Mesenchymal stem cell (in vitro differentiated cells and primary cell): ENCODE data around the gene PAF1.

Experiments
- DNase-seq: peaks from one replicate; pipeline ENCODE4 v3.0.0-alpha.2; 2013
- H2AFZ ChIP-seq: one replicate; pipeline ENCODE4 v1.6.1; 2013; ENCODE audit warnings: low read depth, mild to moderate bottlenecking, control low read depth, inconsistent platforms, low read length, moderate library complexity
- H2AK5ac ChIP-seq: 2 replicates; pipeline ENCODE4 v1.6.1; 2013; ENCODE audit warnings: low read length, moderate library complexity, mild to moderate bottlenecking, inconsistent platforms; ENCODE audit not compliant: severe bottlenecking
- H2BK120ac ChIP-seq: one replicate; pipeline ENCODE4 v1.6.1; 2013; ENCODE audit warnings: low read depth, mild to moderate bottlenecking, inconsistent platforms, low read length, moderate library complexity
- H2BK12ac ChIP-seq, 2 experiments: one replicate each; pipeline ENCODE4 v1.6.1; 2013; ENCODE audit warnings: inconsistent platforms in 2 of 2, low read length in 2 of 2, mild to moderate bottlenecking in 2 of 2, moderate library complexity in 2 of 2, control low read depth in 1 of 2
- H2BK15ac ChIP-seq: one replicate; pipeline ENCODE4 v1.6.1; 2013; ENCODE audit warnings: mild to moderate bottlenecking, low read depth, inconsistent platforms; ENCODE audit not compliant: poor library complexity, severe bottlenecking
- H2BK5ac ChIP-seq: 2 replicates; pipeline ENCODE4 v1.6.1; 2013; ENCODE audit warnings: low read depth, mild to moderate bottlenecking, low read length, control low read depth, inconsistent platforms; ENCODE audit not compliant: poor library complexity, severe bottlenecking
- H3K14ac ChIP-seq, 2 experiments: one replicate each; pipeline ENCODE4 v1.6.1; 2013; ENCODE audit warnings: inconsistent platforms in 2 of 2, low read length in 2 of 2, control low read depth in 1 of 2, mild to moderate bottlenecking in 1 of 2, moderate library complexity in 1 of 2
- H3K18ac ChIP-seq, 2 experiments: one replicate each; pipeline ENCODE4 v1.6.1; 2013; ENCODE audit warnings: inconsistent platforms in 2 of 2, low read length in 2 of 2, control low read depth in 1 of 2, low read depth in 1 of 2, mild to moderate bottlenecking in 1 of 2
- H3K23ac ChIP-seq, 2 experiments: one replicate each; pipeline ENCODE4 v1.6.1; 2013; ENCODE audit warnings: inconsistent platforms in 2 of 2, low read length in 2 of 2, mild to moderate bottlenecking in 2 of 2, moderate library complexity in 2 of 2, control low read depth in 1 of 2
- H3K27ac ChIP-seq: 2 replicates; pipeline ENCODE4 v1.5.1; 2013; ENCODE audit warnings: mild to moderate bottlenecking, moderate library complexity, low read length, control low read depth, inconsistent platforms; ENCODE audit not compliant: poor library complexity, severe bottlenecking
- H3K27me3 ChIP-seq, 2 experiments: 2 replicates each; pipeline versions ENCODE4 v1.6.1 to v1.7.0; 2013; ENCODE audit warnings: low read length in 2 of 2, mild to moderate bottlenecking in 2 of 2, moderate library complexity in 2 of 2, control low read depth in 1 of 2, inconsistent platforms in 1 of 2; ENCODE audit not compliant: control insufficient read depth in 1 of 2, insufficient read depth in 1 of 2
- H3K36me3 ChIP-seq, 2 experiments: 2 replicates each; pipeline versions ENCODE4 v1.6.1 to v1.7.0; 2013; ENCODE audit warnings: low read length in 2 of 2, control low read depth in 1 of 2, inconsistent platforms in 1 of 2, low read depth in 1 of 2, mild to moderate bottlenecking in 1 of 2; ENCODE audit not compliant: insufficient read depth in 2 of 2, control insufficient read depth in 1 of 2
- H3K4ac ChIP-seq, 2 experiments: one replicate each; pipeline ENCODE4 v1.6.1; 2013; ENCODE audit warnings: inconsistent platforms in 2 of 2, low read length in 2 of 2, mild to moderate bottlenecking in 2 of 2, moderate library complexity in 2 of 2, control low read depth in 1 of 2, low read depth in 1 of 2
- H3K4me1 ChIP-seq: 2 replicates; pipeline ENCODE4 v1.6.1; 2013; ENCODE audit warnings: low read depth, low read length, control low read depth; ENCODE audit not compliant: control insufficient read depth, insufficient read depth
- H3K4me2 ChIP-seq: 2 replicates; pipeline ENCODE4 v1.6.1; 2013; ENCODE audit warnings: low read length, mild to moderate bottlenecking, inconsistent platforms; ENCODE audit not compliant: poor library complexity, severe bottlenecking
- H3K4me3 ChIP-seq, 2 experiments: 2 replicates each; pipeline versions ENCODE4 v1.5.1 to v1.7.0; 2013; ENCODE audit warnings: low read length in 2 of 2, mild to moderate bottlenecking in 2 of 2, control low read depth in 1 of 2, low read depth in 1 of 2; ENCODE audit not compliant: insufficient read depth in 1 of 2
- H3K79me1 ChIP-seq: replicated peaks from 2 replicates; pipeline ENCODE4 v1.6.1; 2013; ENCODE audit warnings: mild to moderate bottlenecking, control low read depth, low read length, inconsistent platforms; ENCODE audit not compliant: poor library complexity, severe bottlenecking
- H3K9ac ChIP-seq: 2 replicates; pipeline ENCODE4 v1.7.0; 2013; ENCODE audit warnings: mild to moderate bottlenecking, low read length, moderate library complexity
- H3K9me3 ChIP-seq: 2 replicates; pipeline ENCODE4 v1.7.0; 2013; ENCODE audit warnings: mild to moderate bottlenecking, low read length; ENCODE audit not compliant: control insufficient read depth
- H4K8ac ChIP-seq: one replicate; pipeline ENCODE4 v1.6.1; 2013; ENCODE audit warnings: inconsistent platforms, mild to moderate bottlenecking, low read length, moderate library complexity
- H4K91ac ChIP-seq: one replicate; pipeline ENCODE4 v1.6.1; 2013; ENCODE audit warnings: mild to moderate bottlenecking, low read length, inconsistent platforms
- WGBS: methylation state at CpG from one replicate; pipeline ENCODE4 v1.1.7; 2013; ENCODE audit warnings: mixed read lengths; 5-methylcytosine and 5-hydroxymethylcytosine counted together

Gene PAF1

GRCh38 chr19:39402346-39403300 is 11.7 kb upstream of the PAF1 start:
- peak; percentile 96 for DNase-seq
- Histone ChIP-seq H3K27ac (peak overlapping the region; percentile 85), H3K4me2 (peak overlapping the region; percentile 94), H2BK12ac (peak overlapping the region; percentile 100), H2BK15ac (peak overlapping the region; percentile 98), H3K23ac (peak overlapping the region in 1 of 2 experiments; percentile 94), H4K8ac (peak overlapping the region; percentile 99), H4K91ac (peak overlapping the region; percentile 99), H2BK5ac (peak overlapping the region; percentile 86), H3K14ac (peak overlapping the region; percentile 94 to 99), H3K9ac (peak overlapping the region; percentile 97), H3K36me3 (peaks cover 1 to 8% of the 10 kb centered on the region in 2 experiments), H2AFZ (peak overlapping the region; percentile 29), H3K18ac (peak overlapping the region; percentile 97 to 100), H3K79me1 (peaks cover 5% of the 10 kb centered on the region), H3K4me1 (peaks cover 31% of the 10 kb centered on the region), H3K9me3 (no peaks in the 10 kb centered on the region), H2BK120ac (peak overlapping the region; percentile 100), H3K4me3 (peak overlapping the region; percentile 52 to 68), H3K27me3 (no peaks in the 10 kb centered on the region), H2AK5ac (peak overlapping the region; percentile 89), H3K4ac (peak overlapping the region; percentile 96 to 99)
- WGBS: 4% methylated on average over 56 of the region's 59 CpGs

- peak overlapping the region; percentile 97 to 100 for H3K18ac ChIP-seq
- H3K4me1 ChIP-seq: peaks cover 32% of the 10 kb centered on the region
- peak overlapping the region; percentile 98 for H2BK15ac ChIP-seq
- peak overlapping the region; percentile 1 to 96 for H3K4ac ChIP-seq
- H3K23ac ChIP-seq: no peak overlapping the region
- peak overlapping the region in 1 of 2 experiments; percentile 94 for H3K14ac ChIP-seq
- H2BK5ac ChIP-seq: no peak overlapping the region
- no peaks in the 10 kb centered on the region for H3K27me3 ChIP-seq
- H4K91ac ChIP-seq: peak overlapping the region; percentile 95
- H2AK5ac ChIP-seq: no peak overlapping the region
- H3K9me3 ChIP-seq: no peaks in the 10 kb centered on the region
- H2BK120ac ChIP-seq: peak overlapping the region; percentile 100
- peak overlapping the region; percentile 97 to 100 for H2BK12ac ChIP-seq
- H3K4me3 ChIP-seq: peak overlapping the region; percentile 39 to 47
- WGBS: 43% methylated on average over 25 of the region's 25 CpGs
- peaks cover 7 to 15% of the 10 kb centered on the region in 2 experiments for H3K36me3 ChIP-seq
- H3K9ac ChIP-seq: peak overlapping the region; percentile 97
- peak; percentile 94 for DNase-seq
- no peak overlapping the region for H2AFZ ChIP-seq
- peak overlapping the region; percentile 99 for H4K8ac ChIP-seq
- peaks cover 7% of the 10 kb centered on the region for H3K79me1 ChIP-seq
- peak overlapping the region; percentile 16 for H3K27ac ChIP-seq
- no peak overlapping the region for H3K4me2 ChIP-seq
These were observed 10.8 kb upstream of the PAF1 start for GRCh38 chr19:39401549-39402345.

- H3K4me3 ChIP-seq: no peak overlapping the region
- H4K8ac ChIP-seq: peak overlapping the region; percentile 99
- DNase-seq: no peak
- WGBS: 50% methylated on average over 4 of the region's 4 CpGs
- H2AFZ ChIP-seq: no peak overlapping the region
- H2BK15ac ChIP-seq: no peak overlapping the region
- peak overlapping the region in 1 of 2 experiments; percentile 53 for H3K23ac ChIP-seq
- H3K14ac ChIP-seq: peak overlapping the region in 1 of 2 experiments; percentile 76
- no peak overlapping the region for H3K27ac ChIP-seq
- H2AK5ac ChIP-seq: no peak overlapping the region
- no peak overlapping the region for H2BK5ac ChIP-seq
- no peaks in the 10 kb centered on the region for H3K9me3 ChIP-seq
- H2BK120ac ChIP-seq: no peak overlapping the region
- no peaks in the 10 kb centered on the region for H3K27me3 ChIP-seq
- peaks cover 7 to 17% of the 10 kb centered on the region in 2 experiments for H3K36me3 ChIP-seq
- no peak overlapping the region for H3K4me2 ChIP-seq
- H3K4me1 ChIP-seq: peaks cover 32% of the 10 kb centered on the region
- H3K9ac ChIP-seq: peak overlapping the region; percentile 97
- peaks cover 7% of the 10 kb centered on the region for H3K79me1 ChIP-seq
- H3K4ac ChIP-seq: peak overlapping the region; percentile 9 to 96
- H3K18ac ChIP-seq: peak overlapping the region; percentile 97 to 100
- peak overlapping the region; percentile 95 for H4K91ac ChIP-seq
- peak overlapping the region; percentile 97 to 100 for H2BK12ac ChIP-seq
These were observed 10.2 kb upstream of the PAF1 start for GRCh38 chr19:39401070-39401548.
